ENCODE measurements around the gene VTA1. TPM values are rescaled to one million over a fixed set of nuclear protein-coding genes. Genes with fewer than 3 reads are reported as not detected.

VTA1 gene
- total and polyA plus RNA-seq, 2 of the 8 experiments (the other 6 are each of a cell fraction or from before 2014, with no cell fraction given), result 63.6 to 67.0 TPM

GRCh38 chr6:142210606-142211005 lies 63.5 kb downstream of the VTA1 start (continued):
- TF ChIP-seq PHF8 (conservative IDR thresholded peaks at IDR 0.05; ENCODE audit: low read depth, low read length), result no peak

Measured in H1 (cell line).